Small intestine (tissue), 7 donors: Measurements from ENCODE around the gene CHRM2. TPM values are rescaled to one million over a fixed set of nuclear protein-coding genes. Genes with fewer than 3 reads are reported as not detected.

ENCODE experiments used
- DNase-seq, 2 donors: peaks; one replicate each; pipeline versions ENCODE4 v3.0.0 to v3.0.0-alpha.2; 2013
- FAIRE-seq: peaks from 2 replicates; lab custom pipeline; 2012; peaks lifted over from hg19 to GRCh38; lab: Jason Lieb, UNC
- H3K27ac ChIP-seq, 3 donors: one replicate each; pipeline ENCODE4 v1.5.1; 2013; ENCODE audit warnings: low read length in 2 of 3, mild to moderate bottlenecking in 2 of 3, control low read depth in 1 of 3, inconsistent platforms in 1 of 3, low read depth in 1 of 3, moderate library complexity in 1 of 3
- H3K27me3 ChIP-seq, 3 donors: one replicate each; pipeline ENCODE4 v1.6.1; 2013; ENCODE audit warnings: low read length in 3 of 3, inconsistent platforms in 1 of 3; ENCODE audit not compliant: control insufficient read depth in 3 of 3, insufficient read depth in 3 of 3
- H3K36me3 ChIP-seq, 3 donors: one replicate each; pipeline ENCODE4 v1.6.1; 2013; ENCODE audit warnings: low read length in 3 of 3, inconsistent platforms in 1 of 3, low read depth in 1 of 3, mild to moderate bottlenecking in 1 of 3, moderate library complexity in 1 of 3; ENCODE audit not compliant: control insufficient read depth in 3 of 3, insufficient read depth in 2 of 3
- H3K4me1 ChIP-seq, 3 donors: one replicate each; pipeline ENCODE4 v1.6.1; 2013; ENCODE audit warnings: low read length in 2 of 3, inconsistent platforms in 1 of 3, low read depth in 1 of 3, mild to moderate bottlenecking in 1 of 3, moderate library complexity in 1 of 3; ENCODE audit not compliant: control insufficient read depth in 3 of 3, insufficient read depth in 2 of 3
- H3K4me3 ChIP-seq, 3 donors: one replicate each; pipeline ENCODE4 v1.5.1; 2013; ENCODE audit warnings: low read length in 3 of 3, control low read depth in 1 of 3, inconsistent platforms in 1 of 3, low read depth in 1 of 3, mild to moderate bottlenecking in 1 of 3, moderate library complexity in 1 of 3
- H3K9me3 ChIP-seq, 2 donors: one replicate each; pipeline ENCODE4 v1.6.1; 2013; ENCODE audit warnings: low read depth in 1 of 2, low read length in 1 of 2; ENCODE audit not compliant: control insufficient read depth in 2 of 2, insufficient read depth in 1 of 2
- WGBS, 3 donors: extraction: QIAGEN DNeasy Blood & Tissue Kit; methylation state at CpG; one replicate each; pipeline ENCODE4 v1.1.7; 2013; 5-methylcytosine and 5-hydroxymethylcytosine counted together
- polyA plus RNA-seq, 4 donors: library from polyadenylated mRNA; stranded (reverse) in 3 of 4; unstranded in 1 of 4; fragments of 200-250 nt in 3 of 4; fragments of 120-200 nt in 1 of 4; gene quantifications; one replicate each; pipeline versions ENCODE4 v1.2.1 to v1.2.3, GENCODE V29; 2013
- donor health status: healthy with polysubstance abuse.
- donor health status: control.
- donor health status: control.
- donor health status: Bipolar disorder and iron deficiency.
- donor health status: healthy.

The CHRM2 gene
- polyA plus RNA-seq, 4 donors = 0.27 to 0.71 (median 0.49) TPM; not detected in 1

DNA sequence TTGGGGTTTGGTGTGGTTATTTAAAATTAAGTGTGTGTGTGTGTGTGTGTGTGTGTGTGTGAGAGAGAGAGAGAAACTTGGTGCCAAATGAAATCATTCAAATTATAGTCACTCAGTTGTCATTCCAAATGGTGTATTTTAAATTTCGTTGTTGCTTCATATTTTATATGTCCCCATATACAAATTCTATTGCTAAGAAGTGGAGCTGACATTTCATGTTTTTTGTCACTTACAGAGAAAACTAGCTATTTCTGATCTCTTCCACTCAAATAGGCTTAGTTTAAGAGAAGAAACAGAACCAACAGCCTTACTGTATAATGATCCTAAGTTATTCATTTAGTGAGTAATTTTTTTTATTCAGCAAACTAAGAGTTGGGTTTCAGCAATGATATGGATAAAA lies 42.3 kb downstream of the CHRM2 start:
- Histone ChIP-seq H3K27ac (no peak overlapping the region), H3K36me3 (no peaks in the 10 kb centered on the region), H3K4me1 (no peaks in the 10 kb centered on the region), H3K9me3 (no peaks in the 10 kb centered on the region), H3K27me3 (no peaks in the 10 kb centered on the region), H3K4me3 (no peak overlapping the region)
- FAIRE-seq (no peak), DNase-seq (no peak)
- WGBS, 3 donors = 31 to 65% (median 53%) methylated on average over 1 of the region's 1 CpG

DNA sequence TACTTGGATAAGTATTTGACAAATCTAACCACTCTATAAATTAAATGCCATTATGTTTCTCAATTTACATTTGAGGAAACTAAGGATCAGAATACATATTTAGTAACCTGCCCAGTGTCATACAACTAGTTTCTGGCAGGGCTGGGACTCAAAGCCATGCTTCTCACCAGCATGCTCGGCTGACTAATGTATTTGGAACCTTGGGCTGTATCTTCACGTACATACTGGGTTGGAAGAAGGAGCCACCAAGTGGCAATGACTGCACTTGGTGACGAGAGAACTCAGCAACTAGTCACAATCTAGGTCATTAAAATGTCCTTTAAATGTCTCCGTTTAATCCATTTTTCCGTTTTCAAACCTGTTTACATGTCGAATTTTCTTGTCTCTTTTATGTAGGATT lies 42.9 kb downstream of the CHRM2 start:
- Histone ChIP-seq H3K27me3 (no peaks in the 10 kb centered on the region), H3K4me1 (no peaks in the 10 kb centered on the region), H3K4me3 (no peak overlapping the region), H3K27ac (no peak overlapping the region), H3K36me3 (no peaks in the 10 kb centered on the region), H3K9me3 (no peaks in the 10 kb centered on the region)
- no peak for DNase-seq
- FAIRE-seq = no peak
- 47 to 70% (median 59%) methylated on average over 6 of the region's 6 CpGs for WGBS, 3 donors

DNA sequence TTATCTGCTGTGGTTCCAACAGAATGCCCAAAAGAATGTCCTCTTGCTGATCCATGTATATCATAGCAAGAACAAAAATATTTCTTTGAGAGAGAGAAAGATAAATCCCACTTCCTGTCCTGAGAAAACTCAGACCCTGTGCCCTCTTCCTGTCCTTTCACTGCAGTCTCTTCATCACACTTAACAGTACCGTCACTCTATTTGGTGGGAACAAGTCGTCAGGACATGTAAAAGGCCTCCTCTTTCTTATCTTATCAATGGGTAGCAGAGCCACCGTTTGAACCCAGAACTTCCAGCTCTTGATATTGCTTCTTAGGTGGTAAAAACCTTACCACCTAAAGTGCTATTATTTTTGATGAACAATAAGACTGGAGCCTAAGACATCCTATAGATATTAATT lies 43.9 kb downstream of the CHRM2 start:
- WGBS, 3 donors = 34 to 52% (median 43%) methylated on average over 3 of the region's 3 CpGs
- Histone ChIP-seq H3K27ac (no peak overlapping the region), H3K4me1 (no peaks in the 10 kb centered on the region), H3K9me3 (no peaks in the 10 kb centered on the region), H3K4me3 (no peak overlapping the region), H3K27me3 (no peaks in the 10 kb centered on the region), H3K36me3 (no peaks in the 10 kb centered on the region)
- FAIRE-seq (no peak), DNase-seq (no peak)

DNA sequence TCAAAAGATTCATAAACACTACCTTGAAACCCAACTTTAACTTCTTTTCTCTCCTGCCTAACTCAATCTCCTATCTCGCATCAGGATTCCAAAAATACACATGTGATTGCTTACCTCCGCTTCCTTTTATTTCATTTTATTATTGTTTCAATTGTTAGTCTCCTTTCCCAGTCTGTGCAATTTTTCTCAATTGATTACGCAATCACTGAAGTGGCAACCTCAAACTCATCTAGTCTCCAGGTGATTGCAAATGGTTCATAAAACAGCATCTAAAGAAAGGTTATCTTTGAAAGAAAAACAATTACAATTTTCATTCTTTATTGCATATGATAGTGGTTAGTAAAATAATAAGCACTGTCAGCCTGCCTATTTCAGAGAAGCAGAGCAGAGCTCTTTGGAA lies 45.6 kb downstream of the CHRM2 start:
- DNase-seq (no peak), FAIRE-seq (no peak)
- 83 to 91% (median 85%) methylated on average over 3 of the region's 3 CpGs for WGBS, 3 donors
- Histone ChIP-seq H3K9me3 (no peaks in the 10 kb centered on the region), H3K27me3 (no peaks in the 10 kb centered on the region), H3K36me3 (no peaks in the 10 kb centered on the region), H3K4me3 (no peak overlapping the region), H3K27ac (no peak overlapping the region), H3K4me1 (no peaks in the 10 kb centered on the region)

DNA sequence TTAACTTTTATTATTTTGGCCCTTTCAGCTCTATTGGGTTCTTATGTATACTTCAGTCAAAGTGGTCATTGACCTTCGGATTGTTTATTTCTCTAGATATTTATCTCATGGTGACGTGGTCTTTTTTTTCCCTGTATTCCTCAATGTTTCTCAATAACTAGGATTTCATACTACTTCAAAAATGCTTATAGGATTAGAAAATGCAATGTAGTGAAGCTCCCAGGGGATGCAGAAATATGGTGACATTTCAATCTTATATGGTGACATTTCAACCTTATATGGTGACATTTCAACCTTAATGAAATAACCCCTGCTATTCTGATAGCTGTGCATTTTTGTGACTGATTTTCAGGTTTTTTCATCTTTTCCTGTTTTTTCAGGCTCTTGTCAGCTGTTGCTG lies 51.4 kb downstream of the CHRM2 start:
- no peak for FAIRE-seq
- no peak overlapping the region for H3K4me3 ChIP-seq
- 37 to 59% (median 44%) methylated on average over 2 of the region's 2 CpGs for WGBS, 3 donors
- H3K9me3 ChIP-seq = no peaks in the 10 kb centered on the region
- no peak for DNase-seq
- no peaks in the 10 kb centered on the region for H3K4me1 ChIP-seq
- H3K36me3 ChIP-seq = no peaks in the 10 kb centered on the region
- H3K27ac ChIP-seq = no peak overlapping the region
- H3K27me3 ChIP-seq = no peaks in the 10 kb centered on the region

DNA sequence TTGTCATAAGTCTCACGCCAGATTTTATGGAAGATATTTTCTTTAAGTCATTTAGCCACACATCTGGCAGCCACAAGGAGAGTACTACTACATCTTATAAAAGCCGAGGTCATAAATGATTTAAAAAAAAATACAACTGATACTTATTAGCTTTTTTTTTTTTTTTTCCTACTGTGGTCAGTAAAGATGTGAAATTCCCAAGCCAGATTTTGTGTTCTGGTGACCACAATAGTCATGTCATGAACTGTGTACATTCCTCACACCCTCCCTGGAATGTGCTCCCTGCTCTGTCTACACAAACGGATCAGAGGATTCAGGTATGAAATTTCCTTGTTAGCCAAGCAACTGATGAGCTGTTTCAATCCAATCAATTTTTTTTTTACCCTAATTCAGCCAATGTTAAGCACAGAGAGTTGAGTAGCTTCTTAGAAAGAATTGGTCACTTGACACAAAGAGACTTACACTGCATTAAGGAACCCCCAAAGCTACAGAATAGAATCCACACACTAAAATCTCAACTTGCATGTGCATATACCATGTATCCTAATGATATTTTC lies 54.7 kb downstream of the CHRM2 start:
- WGBS, 3 donors = 47 to 57% (median 54%) methylated on average over 3 of the region's 3 CpGs
- Histone ChIP-seq H3K36me3 (no peaks in the 10 kb centered on the region), H3K27me3 (no peaks in the 10 kb centered on the region), H3K4me3 (no peak overlapping the region), H3K4me1 (no peaks in the 10 kb centered on the region), H3K27ac (no peak overlapping the region), H3K9me3 (no peaks in the 10 kb centered on the region)
- DNase-seq = no peak
- FAIRE-seq = no peak

DNA sequence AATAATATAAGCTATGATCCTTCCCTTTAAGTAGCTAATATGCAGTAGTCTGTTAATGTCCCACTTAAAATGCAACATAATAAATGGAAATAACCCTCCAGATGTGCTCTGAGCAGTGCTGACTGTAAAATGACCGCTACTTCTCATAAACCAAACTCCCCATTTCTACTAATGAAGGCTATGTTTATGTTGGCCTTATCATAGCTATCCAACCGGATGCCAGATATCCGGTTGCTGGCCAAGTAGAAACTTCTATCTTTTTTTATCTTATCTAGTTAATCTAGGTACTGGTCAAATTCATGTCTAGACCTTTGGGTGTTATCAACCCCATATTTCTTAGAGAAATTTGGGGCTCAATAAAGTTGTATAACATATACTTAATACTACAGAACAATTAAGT lies 56.6 kb downstream of the CHRM2 start:
- no peak for DNase-seq
- no peaks in the 10 kb centered on the region for H3K4me1 ChIP-seq
- H3K27me3 ChIP-seq = no peaks in the 10 kb centered on the region
- 22 to 34% (median 33%) methylated on average over 3 of the region's 3 CpGs for WGBS, 3 donors
- H3K36me3 ChIP-seq = no peaks in the 10 kb centered on the region
- H3K4me3 ChIP-seq = no peak overlapping the region
- H3K9me3 ChIP-seq = no peaks in the 10 kb centered on the region
- no peak overlapping the region for H3K27ac ChIP-seq
- FAIRE-seq = no peak

DNA sequence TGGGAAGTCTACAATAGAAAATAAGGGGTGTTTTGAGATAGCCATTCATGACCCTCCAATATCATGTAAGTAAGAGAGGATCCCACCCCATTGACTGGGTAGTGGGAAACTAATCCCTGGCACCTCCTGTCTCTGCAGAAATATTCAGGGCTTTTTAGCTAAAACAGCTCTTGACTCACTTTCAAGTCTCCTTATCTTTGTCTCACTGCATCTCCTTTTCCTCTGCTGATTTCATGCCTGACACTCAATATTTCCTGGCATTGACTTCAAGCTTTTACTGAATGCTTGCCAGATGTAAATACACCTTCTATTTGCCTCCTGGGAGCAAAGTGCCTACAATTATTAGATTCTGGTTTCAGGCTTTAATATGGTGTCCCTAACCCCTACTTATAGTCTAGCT lies 57.1 kb downstream of the CHRM2 start:
- H3K9me3 ChIP-seq = no peaks in the 10 kb centered on the region
- no peak for DNase-seq
- H3K36me3 ChIP-seq = no peaks in the 10 kb centered on the region
- FAIRE-seq = no peak
- H3K4me1 ChIP-seq = no peaks in the 10 kb centered on the region
- no peaks in the 10 kb centered on the region for H3K27me3 ChIP-seq
- no peak overlapping the region for H3K4me3 ChIP-seq
- H3K27ac ChIP-seq = no peak overlapping the region

DNA sequence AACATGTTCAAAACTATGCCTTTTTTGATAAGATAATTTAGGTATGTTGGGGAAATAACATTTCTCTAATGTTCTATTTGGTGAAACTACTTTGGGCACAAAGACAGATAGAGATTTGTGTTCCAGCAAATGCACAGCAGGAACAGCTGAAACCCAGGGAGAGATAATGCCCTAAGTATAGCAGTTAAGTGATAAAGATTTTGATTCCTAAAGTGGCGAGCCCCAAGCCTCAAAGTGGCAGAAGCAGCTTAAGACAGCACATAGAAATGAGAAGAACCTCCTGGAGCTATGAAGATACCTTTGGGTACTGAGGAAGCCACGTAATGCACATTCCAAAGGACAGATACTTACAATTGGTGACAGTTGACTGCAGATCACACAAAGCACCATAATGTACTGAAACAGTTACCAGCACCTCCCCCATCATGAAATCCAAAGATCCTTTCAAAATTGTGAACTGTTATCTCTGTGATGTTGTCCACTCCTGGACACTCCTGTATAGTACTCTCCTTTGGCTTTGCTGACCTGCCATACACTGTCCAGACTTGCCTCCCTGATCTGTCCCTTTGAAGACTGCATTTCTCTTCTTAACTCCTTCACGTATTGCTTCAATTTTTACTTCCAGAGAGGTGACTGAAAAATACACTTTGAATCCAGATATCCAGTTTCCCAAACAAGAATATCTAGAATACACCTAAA lies 62.9 kb downstream of the CHRM2 start:
- Histone ChIP-seq H3K36me3 (no peaks in the 10 kb centered on the region), H3K4me3 (no peak overlapping the region), H3K4me1 (no peaks in the 10 kb centered on the region), H3K27ac (no peak overlapping the region), H3K27me3 (no peaks in the 10 kb centered on the region), H3K9me3 (no peaks in the 10 kb centered on the region)
- no peak for FAIRE-seq
- DNase-seq = no peak
- 57 to 70% (median 63%) methylated on average over 3 of the region's 3 CpGs for WGBS, 3 donors
